H1 (cell line): ENCODE data around the gene CRYBA4. TPM values are rescaled to one million over a fixed set of nuclear protein-coding genes. Genes with fewer than 3 reads are reported as not detected.

Source experiments
- ASH2L ChIP-seq: fragments of 200-600, 300-600 bp; sonication (generic); IDR thresholded peaks from one replicate; pipeline ENCODE4 v1.7.1; 2017; ENCODE audit warnings: low read length
- ATF3 ChIP-seq: IDR thresholded peaks from 2 replicates; pipeline ENCODE4 v1.6.1; 2011; ENCODE audit warnings: low read depth, mild to moderate bottlenecking, low read length; ENCODE audit not compliant: insufficient read depth
- CEBPB ChIP-seq: IDR thresholded peaks from 2 replicates; pipeline ENCODE4 v1.6.1; 2012; ENCODE audit warnings: low read depth, low read length
- CHD7 ChIP-seq: fragments of 300-600 bp; sonication (generic); IDR thresholded peaks from 2 replicates; pipeline ENCODE4 v1.7.1; 2012; ENCODE audit warnings: low read length, moderate library complexity, mild to moderate bottlenecking, inconsistent platforms; ENCODE audit not compliant: insufficient replicate concordance
- CREB1 ChIP-seq: IDR thresholded peaks from 2 replicates; pipeline ENCODE4 v1.6.1; 2012; ENCODE audit warnings: inconsistent platforms
- CTCF ChIP-seq, 3 experiments: IDR thresholded peaks; 1 replicate in 2 of 3; 2 replicates in 1 of 3; pipeline versions ENCODE4 v1.5.1 to v1.6.1; 2011; ENCODE audit warnings: low read length in 3 of 3, mild to moderate bottlenecking in 3 of 3, inconsistent platforms in 2 of 3, low read depth in 1 of 3, moderate library complexity in 1 of 3; ENCODE audit not compliant: insufficient read depth in 1 of 3; ENCODE audit errors: control extremely low read depth in 1 of 3
- POLR2A ChIP-seq, 2 experiments: IDR thresholded peaks; 1 replicate in 1 of 2; 2 replicates in 1 of 2; pipeline ENCODE4 v1.6.1; 2011; ENCODE audit warnings: low read depth in 2 of 2, low read length in 2 of 2, mild to moderate bottlenecking in 2 of 2; ENCODE audit errors: control extremely low read depth in 1 of 2
- RXRA ChIP-seq: IDR thresholded peaks from 2 replicates; pipeline ENCODE4 v1.6.1; 2011; ENCODE audit warnings: low read depth, mild to moderate bottlenecking, low read length, moderate library complexity; ENCODE audit not compliant: insufficient read depth
- SIN3A ChIP-seq, 2 experiments: IDR thresholded peaks in 1 of 2; conservative IDR thresholded peaks in 1 of 2; 2 replicates each; pipeline ENCODE4 v1.6.1; 2011 to 2012; ENCODE audit warnings: low read length in 2 of 2, improper control_type of control experiment in 1 of 2, low read depth in 1 of 2, mild to moderate bottlenecking in 1 of 2
- polyA plus RNA-seq, 7 experiments: library from polyadenylated mRNA; depleted of rRNA in 3 of 7; stranded (reverse) in 5 of 7; unstranded in 2 of 7; fragments of >200 nt in 5 of 7; fragments of 200-250 nt in 2 of 7; gene quantifications; 1 replicate in 5 of 7; 2 replicates in 1 of 7; 4 replicates in 1 of 7; pipeline versions ENCODE4 v1.2.1 to v1.2.3, GENCODE V29; 2011 to 2013; ENCODE audit warnings: missing spikeins in 2 of 7, mixed read lengths in 2 of 7
- total RNA-seq: library from RNA; stranded (reverse); fragmentation: NEBNext Ultra II Directional; extraction: Animal tissue kit (Norgen Biotek cat#: 25700); gene quantifications from 2 replicates; pipeline ENCODE4 v1.2.1, GENCODE V29; 2021

CRYBA4 gene
- total and polyA plus RNA-seq, 2 of the 8 experiments (the other 6 are each of a cell fraction or from before 2014, with no cell fraction given) = 0.67 to 3.1 TPM

- no peak for TF ChIP-seq CHD7
- TF ChIP-seq SIN3A (conservative IDR thresholded peaks at IDR 0.05 in 1 of 2, IDR thresholded peaks at IDR 0.05 in 1 of 2; ENCODE audit: low read depth in 1 of 2, low read length in 2 of 2) = no peak
- TF ChIP-seq CREB1 = no peak
- no peak for TF ChIP-seq CEBPB
- no peak for TF ChIP-seq POLR2A (IDR thresholded peaks at IDR 0.05; ENCODE audit: control extremely low read depth in 1 of 2, low read depth in 2 of 2, low read length in 2 of 2)
- TF ChIP-seq CTCF (IDR thresholded peaks at IDR 0.05; ENCODE audit: control extremely low read depth in 1 of 3, insufficient read depth in 1 of 3, low read depth in 1 of 3, low read length in 3 of 3) = no peak
- TF ChIP-seq RXRA = no peak
- no peak for TF ChIP-seq ASH2L
- TF ChIP-seq ATF3 = no peak
Measured at GRCh38 chr22:26660356-26660755, 38.6 kb downstream of the CRYBA4 start (continued).
